Breast epithelium (tissue), 4 donors: ENCODE results near the gene PRDX5. TPM values are rescaled to one million over a fixed set of nuclear protein-coding genes. Genes with fewer than 3 reads are reported as not detected.

Source experiments
- DNase-seq, 2 donors: peaks; one replicate each; pipeline ENCODE4 v3.0.0-alpha.2; 2019; ENCODE audit warnings: low spot score in 2 of 2
- H3K27ac ChIP-seq, 2 donors: fragments of 200-600 bp; sonication (generic) in 1 of 2; one replicate each; pipeline ENCODE4 v1.5.1; 2016 to 2019; ENCODE audit warnings: mild to moderate bottlenecking in 1 of 2
- H3K27me3 ChIP-seq, 2 donors: fragments of 200-600 bp; sonication (generic) in 1 of 2; one replicate each; pipeline versions ENCODE4 v1.5.1 to v1.6.0; 2017 to 2019; ENCODE audit warnings: control low read depth in 1 of 2, mild to moderate bottlenecking in 1 of 2
- H3K36me3 ChIP-seq: fragments of 200-600 bp; one replicate; pipeline ENCODE4 v1.5.1; 2019
- H3K4me1 ChIP-seq, 2 donors: fragments of 200-600 bp; sonication (generic); one replicate each; pipeline ENCODE4 v1.5.1; 2016 to 2019; ENCODE audit warnings: control low read depth in 1 of 2
- H3K4me3 ChIP-seq, 3 donors: fragments of 200-600 bp; sonication (generic); 1 replicate in 2 of 3; 2 replicates in 1 of 3; pipeline ENCODE4 v1.5.1; 2016 to 2019; ENCODE audit warnings: mild to moderate bottlenecking in 3 of 3, moderate library complexity in 2 of 3
- H3K9me3 ChIP-seq, 2 donors: fragments of 200-600 bp; sonication (generic) in 1 of 2; one replicate each; pipeline ENCODE4 v1.5.1; 2016 to 2019; ENCODE audit warnings: control low read depth in 1 of 2
- POLR2A ChIP-seq: fragments of 450-650 bp; IDR thresholded peaks from one replicate; pipeline ENCODE4 v1.6.1; 2016; ENCODE audit warnings: antibody characterized with exemption, mild to moderate bottlenecking, moderate library complexity
- POLR2AphosphoS5 ChIP-seq, 3 donors: sonication (generic); formaldehyde crosslinking; IDR thresholded peaks; one replicate each; pipeline ENCODE4 v1.6.1; 2017; ENCODE audit warnings: antibody characterized with exemption in 3 of 3
- intact Hi-C: fragments of 100-400 bp; cut with DNase I; formaldehyde crosslinking; loops from one replicate; pipeline ENCODE4 v1.15.1; 2023; ENCODE audit warnings: low total_unique reads
- total RNA-seq, 3 donors: library from RNA; depleted of rRNA; stranded (reverse); fragments of >200 nt; gene quantifications; one replicate each; pipeline ENCODE4 v1.1.0, GENCODE V29; 2016
- TF ChIP-seq, protein P1 (sequence below), 3 donors: fragments of 450-650 bp; IDR thresholded peaks; one replicate each; pipeline ENCODE4 v1.5.1; 2016 to 2017; ENCODE audit warnings: antibody characterized with exemption in 3 of 3, mild to moderate bottlenecking in 3 of 3, moderate library complexity in 3 of 3

PRDX5 gene
- total RNA-seq, 3 donors from 2014 or later, result 241 to 327 (median 262) TPM

DNA sequence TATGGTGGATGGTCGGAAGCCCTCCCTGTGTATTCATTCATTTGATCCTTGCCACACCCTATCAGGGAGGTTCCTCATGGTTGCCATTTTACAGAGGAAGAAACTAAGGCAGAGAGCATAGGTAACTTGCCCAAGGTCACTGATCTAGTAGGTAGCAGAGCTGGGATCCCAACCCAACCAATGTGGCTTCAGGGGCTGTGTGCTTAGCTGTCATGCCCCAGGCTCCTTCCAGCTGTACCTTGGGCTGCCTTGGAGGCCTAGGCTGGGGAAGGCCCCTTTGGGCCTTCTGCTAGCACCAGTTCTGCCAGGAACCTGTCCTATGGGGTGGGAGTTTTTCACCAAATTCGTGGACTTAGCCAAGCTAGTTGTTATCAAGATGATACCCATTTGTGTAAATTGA, 42.1 kb upstream of the PRDX5 start:
- no peak for DNase-seq
- Histone ChIP-seq H3K27ac (no peak overlapping the region), H3K36me3 (no peaks in the 10 kb centered on the region), H3K4me3 (no peak overlapping the region), H3K4me1 (peaks cover 0 to 8% of the 10 kb centered on the region in 2 donors), H3K27me3 (no peaks in the 10 kb centered on the region), H3K9me3 (no peaks in the 10 kb centered on the region)
- intact Hi-C loops, result loop anchor here (10.0 kb wide), 1 partner anchor 2001 kb away; the partner anchor contains the start of gene SCGB2A2
- TF ChIP-seq POLR2AphosphoS5 (IDR thresholded peaks at IDR 0.05), result no peak
- TF ChIP-seq POLR2A, result no peak
- TF ChIP-seq, protein P1, sequence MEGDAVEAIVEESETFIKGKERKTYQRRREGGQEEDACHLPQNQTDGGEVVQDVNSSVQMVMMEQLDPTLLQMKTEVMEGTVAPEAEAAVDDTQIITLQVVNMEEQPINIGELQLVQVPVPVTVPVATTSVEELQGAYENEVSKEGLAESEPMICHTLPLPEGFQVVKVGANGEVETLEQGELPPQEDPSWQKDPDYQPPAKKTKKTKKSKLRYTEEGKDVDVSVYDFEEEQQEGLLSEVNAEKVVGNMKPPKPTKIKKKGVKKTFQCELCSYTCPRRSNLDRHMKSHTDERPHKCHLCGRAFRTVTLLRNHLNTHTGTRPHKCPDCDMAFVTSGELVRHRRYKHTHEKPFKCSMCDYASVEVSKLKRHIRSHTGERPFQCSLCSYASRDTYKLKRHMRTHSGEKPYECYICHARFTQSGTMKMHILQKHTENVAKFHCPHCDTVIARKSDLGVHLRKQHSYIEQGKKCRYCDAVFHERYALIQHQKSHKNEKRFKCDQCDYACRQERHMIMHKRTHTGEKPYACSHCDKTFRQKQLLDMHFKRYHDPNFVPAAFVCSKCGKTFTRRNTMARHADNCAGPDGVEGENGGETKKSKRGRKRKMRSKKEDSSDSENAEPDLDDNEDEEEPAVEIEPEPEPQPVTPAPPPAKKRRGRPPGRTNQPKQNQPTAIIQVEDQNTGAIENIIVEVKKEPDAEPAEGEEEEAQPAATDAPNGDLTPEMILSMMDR (IDR thresholded peaks at IDR 0.05), result no peak

DNA sequence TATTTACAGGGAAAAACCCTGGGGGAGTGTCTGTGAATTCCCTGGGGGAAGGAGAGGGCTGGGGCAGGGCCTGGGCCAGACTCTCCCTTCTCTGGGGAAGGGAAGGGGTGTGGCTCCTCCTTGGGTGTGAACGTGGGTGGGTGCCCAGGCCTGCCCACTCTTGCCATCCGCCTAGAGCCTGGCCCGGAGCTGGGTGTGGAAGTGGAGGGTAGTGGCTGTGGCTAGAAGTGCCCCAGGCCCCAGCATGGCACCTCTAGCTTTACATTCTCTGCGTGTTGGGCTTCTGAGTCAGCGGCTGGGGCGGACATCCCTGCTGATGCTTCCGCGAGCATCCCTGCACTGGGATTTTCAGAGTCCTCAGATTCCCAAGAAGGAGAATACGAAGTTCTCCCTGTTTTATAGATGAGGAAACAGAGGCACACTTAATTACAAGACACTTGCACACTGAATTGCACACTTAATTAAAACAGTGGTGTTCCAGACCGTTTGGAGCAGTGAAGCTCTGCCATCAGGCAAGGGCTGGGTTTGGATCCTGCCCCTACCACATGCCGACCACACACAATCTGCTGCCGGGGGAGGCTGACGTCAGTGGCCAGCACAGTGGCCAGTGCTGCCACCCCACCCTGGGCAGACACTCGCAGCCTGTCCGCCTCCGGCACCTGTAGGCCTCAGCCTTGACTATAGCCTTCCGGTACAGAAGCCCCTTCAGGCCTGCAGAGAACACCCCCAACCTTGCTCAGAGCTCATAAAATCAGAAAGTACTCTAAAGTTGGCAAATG, 41.1 kb upstream of the PRDX5 start:
- peaks cover 0 to 5% of the 10 kb centered on the region in 2 donors for H3K4me1 ChIP-seq
- no peak for TF ChIP-seq POLR2AphosphoS5 (IDR thresholded peaks at IDR 0.05)
- no peak for TF ChIP-seq POLR2A
- TF ChIP-seq, protein P1 (IDR thresholded peaks at IDR 0.05), result no peak
- intact Hi-C loops, result loop anchor here (10.0 kb wide), 1 partner anchor 2002 kb away; the partner anchor contains the start of gene SCGB2A2
- H3K9me3 ChIP-seq, result no peaks in the 10 kb centered on the region
- peak overlapping the region in 1 of 2 donors; percentile 3 for H3K27ac ChIP-seq
- DNase-seq, result no peak
- H3K4me3 ChIP-seq, result no peak overlapping the region
- no peaks in the 10 kb centered on the region for H3K27me3 ChIP-seq
- H3K36me3 ChIP-seq, result no peaks in the 10 kb centered on the region

DNA sequence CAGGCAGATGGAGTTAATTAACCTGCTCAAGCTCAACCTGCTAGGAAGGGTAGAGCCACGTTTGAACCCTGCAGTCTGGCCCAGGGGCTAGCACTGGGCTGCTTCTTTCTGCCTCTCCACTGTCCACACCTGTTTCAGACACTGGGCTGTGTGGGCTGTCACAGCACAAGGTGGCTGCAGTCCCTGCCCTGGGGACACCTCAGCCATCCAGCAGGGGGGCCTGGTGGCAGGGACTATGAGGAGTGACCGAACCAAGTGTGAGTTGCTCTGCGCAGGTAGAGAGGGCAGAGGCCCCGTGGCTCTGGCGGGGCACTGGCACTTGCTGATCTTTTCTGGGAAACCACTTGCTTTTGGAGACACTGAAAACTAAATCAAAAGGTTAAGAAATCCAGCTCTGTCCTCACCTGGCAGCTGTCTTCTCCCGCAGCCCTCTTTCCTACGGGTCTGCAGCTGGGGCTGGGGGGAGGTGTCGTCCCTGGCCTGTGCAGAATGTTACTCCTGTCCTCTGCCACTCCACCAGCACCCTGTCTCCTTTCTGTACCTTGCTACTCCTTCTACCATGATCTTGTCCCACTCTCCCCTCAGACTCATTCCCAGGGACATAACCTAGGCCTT, 39.2 kb upstream of the PRDX5 start:
- intact Hi-C loops, result loop anchor here (10.0 kb wide), 1 partner anchor 2004 kb away; the partner anchor contains the start of gene SCGB2A2
- H3K9me3 ChIP-seq, result no peaks in the 10 kb centered on the region
- DNase-seq, result no peak
- TF ChIP-seq POLR2A (no peak), POLR2AphosphoS5 (IDR thresholded peaks at IDR 0.05) (no peak)
- TF ChIP-seq, protein P1 (IDR thresholded peaks at IDR 0.05), result no peak
- H3K27ac ChIP-seq, result no peak overlapping the region
- no peaks in the 10 kb centered on the region for H3K27me3 ChIP-seq
- peaks cover 0 to 8% of the 10 kb centered on the region in 2 donors for H3K4me1 ChIP-seq
- H3K36me3 ChIP-seq, result no peaks in the 10 kb centered on the region
- no peak overlapping the region for H3K4me3 ChIP-seq

DNA sequence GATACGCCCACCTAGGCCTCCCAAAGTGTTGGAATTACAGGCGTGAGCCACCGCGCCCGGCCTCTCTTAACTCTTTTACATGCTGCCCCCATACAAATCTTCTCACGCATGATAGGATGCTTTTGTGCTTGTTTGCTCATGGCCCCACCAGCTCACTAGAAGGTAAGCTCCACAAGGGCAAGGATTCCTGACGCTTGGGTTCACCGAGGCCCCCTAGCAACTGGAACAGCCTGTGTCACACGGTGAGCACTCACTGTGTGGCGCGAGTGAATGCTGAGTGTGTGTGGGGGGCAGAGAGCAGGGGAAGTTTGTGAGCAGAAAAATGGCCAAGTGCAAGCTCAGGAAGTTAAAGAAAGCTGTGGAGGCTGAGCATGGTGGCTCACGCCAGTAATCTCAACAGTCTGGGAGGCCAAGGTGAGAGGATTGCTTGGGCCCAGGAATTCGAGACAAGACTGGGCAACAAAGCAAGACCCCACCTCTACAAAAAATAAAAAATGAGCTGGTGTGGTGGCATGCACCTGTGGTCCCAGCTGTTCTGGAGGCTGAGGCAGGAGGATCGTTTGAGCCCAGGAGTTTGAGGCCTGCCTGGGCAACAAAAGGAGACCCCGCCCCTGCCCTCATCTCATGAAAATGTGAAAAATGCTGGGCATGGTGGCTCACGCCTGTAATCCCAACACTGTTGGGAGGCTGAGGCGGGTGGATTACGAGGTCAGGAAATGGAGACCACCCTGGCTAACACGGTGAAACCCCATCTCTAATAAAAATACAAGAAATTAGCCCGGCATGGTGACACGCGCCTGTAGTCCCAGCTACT, 35.8 kb upstream of the PRDX5 start:
- peaks cover 3 to 21% of the 10 kb centered on the region in 2 donors for H3K4me1 ChIP-seq
- TF ChIP-seq POLR2A (no peak), POLR2AphosphoS5 (IDR thresholded peaks at IDR 0.05) (no peak)
- TF ChIP-seq, protein P1 (IDR thresholded peaks at IDR 0.05), result no peak
- intact Hi-C loops, result no loop called here

More for the DNA sequence above, 35.8 kb upstream of the PRDX5 start:
- Histone ChIP-seq H3K36me3 (no peaks in the 10 kb centered on the region), H3K9me3 (no peaks in the 10 kb centered on the region), H3K4me3 (no peak overlapping the region), H3K27ac (no peak overlapping the region), H3K27me3 (no peaks in the 10 kb centered on the region)
- DNase-seq, result no peak
